ENCODE data around the gene TCP11L2. TPM values are rescaled to one million over a fixed set of nuclear protein-coding genes. Genes with fewer than 3 reads are reported as not detected.

Gene TCP11L2
- total RNA-seq, 4 donors from 2014 or later = 22.3 to 59.7 (median 45.2) TPM

- Histone ChIP-seq H3K27me3 (no peaks in the 10 kb centered on the region), H3K9me3 (no peaks in the 10 kb centered on the region), H3K36me3 (no peaks in the 10 kb centered on the region), H3K4me3 (no peak overlapping the region), H3K4me1 (no peaks in the 10 kb centered on the region), H3K27ac (no peak overlapping the region)
- DNase-seq = no peak
- intact Hi-C loops (cut with DNase I; ENCODE audit: low total_unique reads) = no loop called here
- TF ChIP-seq POLR2A (IDR thresholded peaks at IDR 0.05) (no peak), CTCF (IDR thresholded peaks at IDR 0.05) (no peak)
Measured at GRCh38 chr12:106353175-106353574, 50.6 kb downstream of the TCP11L2 start.

DNA sequence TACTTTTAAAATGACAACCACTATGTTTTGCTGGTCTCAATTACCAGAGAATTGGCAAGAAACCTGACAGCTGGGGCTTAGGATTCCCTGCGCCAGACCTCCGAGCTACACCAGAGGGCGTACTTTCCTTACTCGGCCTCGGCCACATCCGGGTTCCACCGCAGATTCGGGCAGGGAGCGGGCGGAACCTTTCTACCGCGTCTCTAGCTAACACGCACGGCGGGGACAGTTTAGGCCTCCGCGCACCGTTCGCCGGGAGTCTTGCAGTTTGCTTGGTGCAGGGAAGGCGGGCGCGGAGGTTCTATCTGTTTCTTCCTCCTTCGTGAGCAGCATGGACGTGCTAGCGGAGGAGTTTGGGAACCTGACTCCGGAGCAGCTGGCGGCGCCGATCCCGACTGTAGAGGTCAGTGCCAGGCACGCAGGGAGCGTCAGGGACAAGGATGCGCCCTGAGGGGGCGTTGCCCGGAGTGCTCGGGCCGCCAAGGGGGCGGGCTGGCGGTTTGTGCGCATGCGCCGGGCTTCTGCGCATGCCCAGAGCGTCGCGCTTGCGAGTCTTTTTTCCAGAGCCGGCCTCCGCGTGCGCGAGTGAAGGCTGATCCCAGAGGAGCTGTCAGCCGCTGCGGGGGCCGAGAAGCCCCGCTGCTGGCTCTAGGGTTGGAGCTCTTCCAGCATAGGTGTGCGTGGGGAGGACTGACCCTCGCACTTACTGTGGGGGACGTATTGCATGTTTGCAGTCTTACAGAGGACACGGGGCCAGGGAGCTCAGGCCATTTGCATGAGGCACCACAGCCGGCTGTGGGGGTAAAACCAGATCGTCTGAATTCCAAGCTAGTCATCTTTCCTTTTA lies 55.2 kb downstream of the TCP11L2 start, which contains the start of gene POLR3B:
Gene POLR3B, plus strand, starts transcription at position 200 of the 847 bp plus-strand sequence. Its CDS starts 132 bp downstream, at position 332.
- peak; percentile 96 to 97 for DNase-seq
- H3K9me3 ChIP-seq = no peaks in the 10 kb centered on the region
- peak within 1 kb of the TSS; percentile 89 to 92 for H3K27ac ChIP-seq
- H3K27me3 ChIP-seq = no peaks in the 10 kb centered on the region
- peak; percentile 81 to 90 (median 86) for TF ChIP-seq CTCF (IDR thresholded peaks at IDR 0.05)
- peak; percentile 48 to 77 for TF ChIP-seq POLR2A (IDR thresholded peaks at IDR 0.05)
- peak within 1 kb of the TSS; percentile 85 to 90 for H3K4me3 ChIP-seq
- peaks cover 0 to 6% of the 10 kb centered on the region in 2 donors for H3K4me1 ChIP-seq
- no peaks in the 10 kb centered on the region for H3K36me3 ChIP-seq
- intact Hi-C loops (cut with DNase I; ENCODE audit: low total_unique reads) = no loop called here

GRCh38 chr12:106358396-106359241 lies 56.1 kb downstream of the TCP11L2 start:
- intact Hi-C loops (cut with DNase I; ENCODE audit: low total_unique reads) = no loop called here
- Histone ChIP-seq H3K27me3 (no peaks in the 10 kb centered on the region), H3K4me3 (peak overlapping the region; percentile 85 to 90), H3K9me3 (no peaks in the 10 kb centered on the region), H3K27ac (peak overlapping the region; percentile 89 to 92), H3K36me3 (no peaks in the 10 kb centered on the region), H3K4me1 (peaks cover 0 to 6% of the 10 kb centered on the region in 2 donors)
- peak in 1 of 2 donors; percentile 32 for DNase-seq
- TF ChIP-seq POLR2A (IDR thresholded peaks at IDR 0.05) (no peak), CTCF (IDR thresholded peaks at IDR 0.05) (no peak)

GRCh38 chr12:106359646-106360399 lies 57.3 kb downstream of the TCP11L2 start:
- Histone ChIP-seq H3K9me3 (no peaks in the 10 kb centered on the region), H3K27ac (no peak overlapping the region), H3K36me3 (no peaks in the 10 kb centered on the region), H3K27me3 (no peaks in the 10 kb centered on the region), H3K4me1 (peaks cover 0 to 6% of the 10 kb centered on the region in 2 donors), H3K4me3 (no peak overlapping the region)
- TF ChIP-seq POLR2A (IDR thresholded peaks at IDR 0.05) = no peak
- no peak for TF ChIP-seq CTCF (IDR thresholded peaks at IDR 0.05)
- intact Hi-C loops (cut with DNase I; ENCODE audit: low total_unique reads) = no loop called here
- no peak for DNase-seq

Measured in uterus (tissue), 4 donors.